Uterus (tissue), 2 donors: ENCODE results near the gene SMAD3.

Experiments used
- POLR2A ChIP-seq, 2 donors: fragments of 450-650 bp; IDR thresholded peaks; one replicate each; pipeline ENCODE4 v1.6.1; 2016; ENCODE audit warnings: antibody characterized with exemption in 2 of 2, mild to moderate bottlenecking in 1 of 2, moderate library complexity in 1 of 2
- TF ChIP-seq, protein P1 (sequence below), 4 experiments: fragments of 200-600 bp in 2 of 4; fragments of 450-650 bp in 2 of 4; sonication (generic) in 2 of 4; IDR thresholded peaks; one replicate each; pipeline ENCODE4 v1.5.1; 2016 to 2019; ENCODE audit warnings: antibody characterized with exemption in 4 of 4, mild to moderate bottlenecking in 2 of 4, moderate library complexity in 1 of 4

DNA sequence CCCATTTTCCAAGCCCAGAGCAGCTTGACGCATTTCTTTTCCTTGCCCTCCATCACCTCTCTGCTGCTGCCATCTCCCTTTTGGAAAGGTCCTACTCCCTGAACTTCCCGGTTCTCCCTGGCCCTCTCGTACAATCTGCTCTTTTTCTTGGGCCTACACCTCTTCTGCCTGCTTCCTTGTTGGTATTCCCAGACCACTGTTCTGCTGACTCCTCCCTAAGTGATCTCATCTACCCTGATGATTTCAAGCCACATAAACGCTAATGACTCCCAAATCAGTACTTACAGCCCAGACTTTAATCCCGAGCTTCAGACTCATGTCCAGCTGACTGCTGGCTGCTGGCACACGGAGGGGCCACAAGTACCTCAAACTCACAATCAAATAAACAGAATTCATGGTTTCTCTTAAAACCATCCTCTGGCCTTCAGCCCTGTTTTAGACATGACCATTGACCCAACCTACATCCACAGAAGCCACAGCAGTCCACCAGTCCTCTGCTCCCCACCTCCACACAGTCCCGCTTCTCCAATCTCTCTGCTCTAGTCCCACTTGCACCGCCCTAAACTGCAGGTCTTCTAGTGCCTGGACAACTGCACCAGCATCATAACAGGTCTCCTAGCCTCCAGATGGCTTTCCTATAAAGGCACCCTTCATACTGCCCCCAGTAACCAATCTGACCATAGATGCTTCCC, 131.4 kb downstream of the SMAD3 start:
- TF ChIP-seq, protein P1, sequence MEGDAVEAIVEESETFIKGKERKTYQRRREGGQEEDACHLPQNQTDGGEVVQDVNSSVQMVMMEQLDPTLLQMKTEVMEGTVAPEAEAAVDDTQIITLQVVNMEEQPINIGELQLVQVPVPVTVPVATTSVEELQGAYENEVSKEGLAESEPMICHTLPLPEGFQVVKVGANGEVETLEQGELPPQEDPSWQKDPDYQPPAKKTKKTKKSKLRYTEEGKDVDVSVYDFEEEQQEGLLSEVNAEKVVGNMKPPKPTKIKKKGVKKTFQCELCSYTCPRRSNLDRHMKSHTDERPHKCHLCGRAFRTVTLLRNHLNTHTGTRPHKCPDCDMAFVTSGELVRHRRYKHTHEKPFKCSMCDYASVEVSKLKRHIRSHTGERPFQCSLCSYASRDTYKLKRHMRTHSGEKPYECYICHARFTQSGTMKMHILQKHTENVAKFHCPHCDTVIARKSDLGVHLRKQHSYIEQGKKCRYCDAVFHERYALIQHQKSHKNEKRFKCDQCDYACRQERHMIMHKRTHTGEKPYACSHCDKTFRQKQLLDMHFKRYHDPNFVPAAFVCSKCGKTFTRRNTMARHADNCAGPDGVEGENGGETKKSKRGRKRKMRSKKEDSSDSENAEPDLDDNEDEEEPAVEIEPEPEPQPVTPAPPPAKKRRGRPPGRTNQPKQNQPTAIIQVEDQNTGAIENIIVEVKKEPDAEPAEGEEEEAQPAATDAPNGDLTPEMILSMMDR (IDR thresholded peaks at IDR 0.05), result peak in 1 of 4 experiments; percentile 5
- TF ChIP-seq POLR2A (IDR thresholded peaks at IDR 0.05), result no peak
